Natural killer cell treated with Interleukin-12 subunit alpha and Interleukin-12 subunit beta and Interleukin-15 and Interleukin-18, amount 100 ng/mL, for 72 hours (primary cell): ENCODE data around the gene ERV3-1. TPM values are rescaled to one million over a fixed set of nuclear protein-coding genes. Genes with fewer than 3 reads are reported as not detected.
"Not testable (repeated sequence)": the region's sequence is repeated elsewhere in the genome, so short reads cannot be mapped to it uniquely, and the experiment has no call there.

Experiments
- ATAC-seq, 2 donors: fragments of 150-1000 bp; cut with Tn5 transposase in 1 of 2; sonication (Bioruptor Pico), chemical (Tn5 transposase) in 1 of 2; 2 replicates each; pipeline ENCODE4 v1.10.0; 2021
- DNase-seq: peaks from one replicate; pipeline ENCODE4 v3.0.0; 2022; ENCODE audit warnings: low spot score
- H3K27ac Mint-ChIP-seq, 2 donors: 1 replicate in 1 of 2; 2 replicates in 1 of 2; pipeline ENCODE4 v1.8.0; 2022; ENCODE audit warnings: mixed read lengths in 2 of 2, mild to moderate bottlenecking in 1 of 2, moderate library complexity in 1 of 2
- H3K27me3 Mint-ChIP-seq, 2 donors: 1 replicate in 1 of 2; 2 replicates in 1 of 2; pipeline ENCODE4 v1.8.0; 2022; ENCODE audit warnings: mixed read lengths in 2 of 2
- H3K36me3 Mint-ChIP-seq: one replicate; pipeline ENCODE4 v1.8.0; 2022; ENCODE audit warnings: mixed read lengths
- H3K4me1 Mint-ChIP-seq, 2 donors: 1 replicate in 1 of 2; 2 replicates in 1 of 2; pipeline ENCODE4 v1.8.0; 2022; ENCODE audit warnings: low read depth in 2 of 2, mixed read lengths in 2 of 2, mild to moderate bottlenecking in 1 of 2
- H3K4me3 Mint-ChIP-seq: one replicate; pipeline ENCODE4 v1.8.0; 2022; ENCODE audit warnings: mixed read lengths
- H3K9me3 Mint-ChIP-seq: 2 replicates; pipeline ENCODE4 v1.8.0; 2022; ENCODE audit warnings: mixed read lengths
- total RNA-seq, 2 donors: library from RNA; stranded (reverse); gene quantifications; one replicate each; pipeline ENCODE4 v1.2.3, GENCODE V29; 2022

Gene ERV3-1
- total RNA-seq, 2 donors from 2014 or later = 12.4 to 16.0 TPM

DNA sequence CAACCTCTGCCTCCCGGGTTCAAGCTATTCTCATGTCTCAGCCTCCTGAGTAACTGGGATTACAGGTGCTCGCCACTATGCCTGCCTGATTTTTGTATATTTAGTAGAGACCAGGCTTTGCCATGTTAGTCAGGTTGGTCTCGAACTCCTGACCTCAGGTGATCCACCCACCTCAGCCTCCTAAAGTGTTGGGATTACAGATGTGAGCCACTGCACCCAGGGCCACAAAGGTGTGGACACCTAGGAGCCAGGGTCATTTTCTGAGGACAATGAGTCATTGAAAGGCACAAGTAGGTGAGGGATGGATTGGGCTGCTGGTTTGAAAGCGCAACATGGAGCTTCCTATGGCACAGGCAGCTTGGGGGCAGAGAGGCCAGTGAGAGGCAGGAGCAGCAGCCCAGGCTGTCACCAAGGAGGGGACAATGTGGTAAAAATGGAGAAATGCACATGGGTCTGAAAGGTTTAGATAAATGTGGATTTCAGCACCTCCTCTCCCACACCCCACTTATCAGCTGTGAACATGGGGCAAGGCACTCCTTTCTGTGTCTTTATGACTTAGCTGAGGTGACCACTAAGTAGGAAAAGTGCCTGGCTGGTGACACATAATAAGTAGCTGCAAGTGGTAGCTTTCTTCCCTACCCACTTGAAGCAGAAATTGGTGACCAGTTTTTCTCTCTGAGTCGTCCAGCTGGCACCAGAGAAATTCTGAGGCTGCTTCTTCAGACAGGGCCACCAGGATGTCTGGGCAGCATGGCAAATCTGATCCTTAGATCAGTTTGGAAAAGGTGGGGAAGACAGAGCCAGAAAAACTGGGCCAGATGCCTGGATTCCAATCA is 61.6 kb downstream of the ERV3-1 start:
- H3K36me3 Mint-ChIP-seq, H3K9me3 Mint-ChIP-seq, H3K4me1 Mint-ChIP-seq, ATAC-seq, H3K27ac Mint-ChIP-seq, DNase-seq, H3K4me3 Mint-ChIP-seq: not testable (repeated sequence)
- peaks cover 28 to 37% of the 10 kb centered on the region in 2 donors for H3K27me3 Mint-ChIP-seq

Other genes with a start within 250 kb of the ERV3-1 start
- gene ZNF138, start 212.3 kb downstream of the ERV3-1 start, total RNA-seq = 10 to 100 TPM in 1 of 2 donors, 1 to 10 TPM in 1; 7.2 to 11.6 TPM
- gene ZNF273, start 103.4 kb downstream of the ERV3-1 start, total RNA-seq = 1 to 10 TPM; 5.5 to 6.3 TPM
- 10 to 100 TPM in 1 of 2 donors, 1 to 10 TPM in 1; 8.0 to 14.2 TPM for gene ZNF117, start 15.7 kb downstream of the ERV3-1 start, total RNA-seq